K562 (cell line): ENCODE data around the gene NABP2. TPM values are rescaled to one million over a fixed set of nuclear protein-coding genes. Genes with fewer than 3 reads are reported as not detected.

ENCODE experiments used
- CHCHD3 ChIP-seq: fragments of 250-450 bp; sonication (Bioruptor Pico); IDR thresholded peaks from 2 replicates; pipeline ENCODE4 v2.1.2; 2022; ENCODE audit warnings: mild to moderate bottlenecking
- ESRRB ChIP-seq: fragments of 250-450 bp; sonication (Bioruptor Pico); IDR thresholded peaks from 2 replicates; pipeline ENCODE4 v1.5.0; 2020; ENCODE audit warnings: mild to moderate bottlenecking, moderate library complexity, borderline replicate concordance
- ETV1 ChIP-seq: fragments of 450-650 bp; conservative IDR thresholded peaks from 2 replicates; pipeline ENCODE4 v1.6.1; 2016; ENCODE audit warnings: missing genetic modification characterization, control low read depth, low read depth, missing compliant biosample characterization
- HINFP ChIP-seq: fragments of 450-650 bp; conservative IDR thresholded peaks from 2 replicates; pipeline ENCODE4 v1.6.1; 2016; ENCODE audit warnings: missing genetic modification characterization, low read depth, mild to moderate bottlenecking, control low read depth, missing compliant biosample characterization
- KAT8 ChIP-seq: fragments of 450-650 bp; IDR thresholded peaks from 2 replicates; pipeline ENCODE4 v1.6.1; 2016; ENCODE audit warnings: low read depth, mild to moderate bottlenecking
- MAX ChIP-seq: sonication (generic); formaldehyde crosslinking; IDR thresholded peaks from 2 replicates; pipeline ENCODE4 v1.9.0; 2022; ENCODE audit warnings: mild to moderate bottlenecking, missing genetic modification reagents
- MEF2D ChIP-seq: conservative IDR thresholded peaks from 2 replicates; pipeline ENCODE4 v1.6.1; 2016; ENCODE audit warnings: low read depth, missing genetic modification characterization, missing compliant biosample characterization
- MIER1 ChIP-seq: fragments of 450-650 bp; IDR thresholded peaks from 2 replicates; pipeline ENCODE4 v1.6.1; 2016; ENCODE audit warnings: antibody characterized with exemption, mild to moderate bottlenecking, low read depth
- NR2F6 ChIP-seq: fragments of 450-650 bp; formaldehyde crosslinking; IDR thresholded peaks from 2 replicates; pipeline ENCODE4 v1.4.0; 2020; ENCODE audit warnings: mild to moderate bottlenecking
- NR3C1 ChIP-seq: sonication (generic); formaldehyde crosslinking; IDR thresholded peaks from 2 replicates; pipeline ENCODE4 v1.8.1; 2022; ENCODE audit warnings: missing genetic modification reagents
- SMAD4 ChIP-seq: fragments of 250-450 bp; sonication (Bioruptor Pico); conservative IDR thresholded peaks from 2 replicates; pipeline ENCODE4 v1.8.0; 2021; ENCODE audit warnings: inconsistent platforms, mild to moderate bottlenecking, moderate library complexity
- ZBTB40 ChIP-seq, 2 experiments: fragments of 450-650 bp in 1 of 2; sonication (generic) in 1 of 2; formaldehyde crosslinking in 1 of 2; IDR thresholded peaks; 2 replicates each; pipeline versions ENCODE4 v1.7.1 to v1.9.0; 2016 to 2022; ENCODE audit warnings: inconsistent platforms in 1 of 2, mild to moderate bottlenecking in 1 of 2, missing genetic modification reagents in 1 of 2
- ZC3H8 ChIP-seq: fragments of 450-650 bp; IDR thresholded peaks from 2 replicates; pipeline ENCODE4 v1.6.1; 2017
- ZFP36 ChIP-seq: fragments of 150-350 bp; IDR thresholded peaks from 2 replicates; pipeline ENCODE4 v1.6.1; 2018; ENCODE audit warnings: low read length, low read depth; ENCODE audit not compliant: partially characterized antibody
- ZNF134 ChIP-seq: fragments of 250-450 bp; sonication (Bioruptor Pico); conservative IDR thresholded peaks from 2 replicates; pipeline ENCODE4 v1.4.0; 2020
- ZNF431 ChIP-seq: sonication (generic); formaldehyde crosslinking; IDR thresholded peaks from 2 replicates; pipeline ENCODE4 v1.8.0; 2022; ENCODE audit warnings: mild to moderate bottlenecking, missing genetic modification reagents
- ZNF445 ChIP-seq: fragments of 250-450 bp; sonication (Bioruptor Pico); IDR thresholded peaks from 2 replicates; pipeline ENCODE4 v1.4.0; 2020; ENCODE audit warnings: low read depth, mild to moderate bottlenecking, moderate library complexity
- ZNF551 ChIP-seq: fragments of 250-450 bp; sonication (Bioruptor Pico); IDR thresholded peaks from 2 replicates; pipeline ENCODE4 v1.5.0; 2021; ENCODE audit warnings: mild to moderate bottlenecking, moderate library complexity
- ZNF77 ChIP-seq: fragments of 250-450 bp; sonication (Bioruptor Pico); IDR thresholded peaks from 2 replicates; pipeline ENCODE4 v1.5.0; 2020
- ZZZ3 ChIP-seq: fragments of 450-650 bp; IDR thresholded peaks from 2 replicates; pipeline ENCODE4 v1.6.1; 2016; ENCODE audit warnings: antibody characterized with exemption, mild to moderate bottlenecking, moderate library complexity
- polyA plus RNA-seq, 8 experiments: library from polyadenylated mRNA; depleted of rRNA in 4 of 8; stranded (reverse) in 5 of 8; unstranded in 3 of 8; fragments of >200 nt; fragmentation: Nextera tagmentation in 2 of 8; fragmentation: Illumina TruSeq in 1 of 8; extraction: Ambion mirVana in 2 of 8; extraction: Trizol in 1 of 8; gene quantifications; 2 replicates each; pipeline versions ENCODE4 v1.2.1 to v1.2.3, GENCODE V29; 2011 to 2014; ENCODE audit warnings: inconsistent platforms in 1 of 8, missing spikeins in 1 of 8
- total RNA-seq, 7 experiments: library from RNA; depleted of rRNA in 6 of 7; stranded (reverse); fragments of >200 nt in 6 of 7; fragmentation: Illumina TruSeq in 2 of 7; extraction: Trizol in 2 of 7; gene quantifications; 2 replicates each; pipeline versions ENCODE4 v1.2.1 to v1.2.3, GENCODE V29; 2011 to 2021; ENCODE audit warnings: low replicate concordance in 1 of 7

The NABP2 gene
- total and polyA plus RNA-seq, 9 of the 15 experiments (the other 6 are each of a cell fraction or from before 2014, with no cell fraction given) = 11.3 to 60.6 (median 43.5) TPM

GRCh38 chr12:56202366-56202765 lies 21.8 kb upstream of the NABP2 start (continued):
- TF ChIP-seq ESRRB (CRISPR knock-in tag) (no peak), ZC3H8 (no peak), ETV1 (0 out of 2 replicates have a peak, but pooled peaks have one; percentile 25), ZNF134 (CRISPR knock-in tag) (no peak), ZBTB40 (IDR thresholded peaks at IDR 0.05) (peak; percentile 99), ZBTB40 (CRISPR knock-in tag; IDR thresholded peaks at IDR 0.05) (peak; percentile 97), SMAD4 (CRISPR knock-in tag) (no peak; the same call in 1 of the 2 replicates), KAT8 (0 out of 2 replicates have a peak, but pooled peaks have one; percentile 24), MIER1 (no peak), MEF2D (tag) (no peak), ZFP36 (no peak), ZNF77 (CRISPR knock-in tag) (no peak), NR3C1 (CRISPR knock-in tag) (no peak), CHCHD3 (CRISPR knock-in tag) (no peak), ZZZ3 (no peak), MAX (CRISPR knock-in tag) (no peak), ZNF551 (no peak), ZNF431 (no peak), ZNF445 (CRISPR knock-in tag) (no peak), NR2F6 (CRISPR knock-in tag) (0 out of 2 replicates have a peak, but pooled peaks have one; percentile 54), HINFP (tag) (no peak)
